DOHH2 (cell line): ENCODE measurements around the gene UBQLN4.

Experiments
- EZH2phosphoT487 ChIP-seq: fragments of 200-600 bp; sonication (generic); IDR thresholded peaks from 2 replicates; pipeline ENCODE4 v1.6.1; 2017; ENCODE audit warnings: borderline replicate concordance, mild to moderate bottlenecking, antibody characterized with exemption, low read length, moderate library complexity, mixed read lengths
- TF ChIP-seq, protein P1 (sequence below): fragments of 200-600 bp; sonication (generic); IDR thresholded peaks from one replicate; pipeline ENCODE4 v1.5.1; 2014; ENCODE audit warnings: antibody characterized with exemption, mild to moderate bottlenecking, low read depth, low read length; ENCODE audit not compliant: poor library complexity, severe bottlenecking

DNA sequence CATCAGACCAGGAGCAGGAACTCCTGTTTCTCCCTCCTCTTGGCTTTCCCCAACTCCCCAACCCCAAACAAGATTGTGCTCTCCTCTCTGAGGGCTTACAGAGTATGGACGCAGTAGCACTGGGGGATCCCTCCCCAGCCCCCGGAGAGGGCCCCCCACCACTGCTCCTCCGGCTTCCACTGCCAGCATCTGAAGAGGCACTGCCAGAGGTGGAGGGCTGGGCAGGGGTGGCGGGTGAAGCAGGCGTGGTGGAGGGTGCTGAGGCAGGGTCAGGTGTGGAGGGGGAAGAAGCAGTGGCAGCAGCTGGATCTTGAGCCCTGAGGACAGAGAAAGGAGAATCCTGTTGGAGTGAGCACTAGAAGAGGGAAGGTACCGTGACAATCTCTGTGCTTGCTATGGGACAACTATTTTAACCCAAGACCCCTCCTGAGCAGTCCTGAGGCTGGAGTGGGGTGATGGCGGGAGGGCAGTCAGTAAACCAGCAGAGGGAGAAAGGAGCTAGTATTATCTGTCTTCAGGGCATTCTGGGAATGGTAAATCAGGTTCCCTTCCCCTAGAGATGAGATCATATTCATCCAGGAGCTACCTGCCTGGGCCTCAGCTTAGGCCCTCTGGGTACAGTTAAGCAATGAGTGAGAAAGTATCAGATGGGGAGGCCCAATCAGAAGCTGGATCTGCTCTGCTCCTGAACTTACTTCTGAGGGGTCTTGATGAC is 2.4 kb downstream of the UBQLN4 start:
- TF ChIP-seq, protein P1, sequence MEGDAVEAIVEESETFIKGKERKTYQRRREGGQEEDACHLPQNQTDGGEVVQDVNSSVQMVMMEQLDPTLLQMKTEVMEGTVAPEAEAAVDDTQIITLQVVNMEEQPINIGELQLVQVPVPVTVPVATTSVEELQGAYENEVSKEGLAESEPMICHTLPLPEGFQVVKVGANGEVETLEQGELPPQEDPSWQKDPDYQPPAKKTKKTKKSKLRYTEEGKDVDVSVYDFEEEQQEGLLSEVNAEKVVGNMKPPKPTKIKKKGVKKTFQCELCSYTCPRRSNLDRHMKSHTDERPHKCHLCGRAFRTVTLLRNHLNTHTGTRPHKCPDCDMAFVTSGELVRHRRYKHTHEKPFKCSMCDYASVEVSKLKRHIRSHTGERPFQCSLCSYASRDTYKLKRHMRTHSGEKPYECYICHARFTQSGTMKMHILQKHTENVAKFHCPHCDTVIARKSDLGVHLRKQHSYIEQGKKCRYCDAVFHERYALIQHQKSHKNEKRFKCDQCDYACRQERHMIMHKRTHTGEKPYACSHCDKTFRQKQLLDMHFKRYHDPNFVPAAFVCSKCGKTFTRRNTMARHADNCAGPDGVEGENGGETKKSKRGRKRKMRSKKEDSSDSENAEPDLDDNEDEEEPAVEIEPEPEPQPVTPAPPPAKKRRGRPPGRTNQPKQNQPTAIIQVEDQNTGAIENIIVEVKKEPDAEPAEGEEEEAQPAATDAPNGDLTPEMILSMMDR: no peak
- no peak for TF ChIP-seq EZH2phosphoT487
